K562 (cell line): Measurements from ENCODE around the gene PRR7. TPM values are rescaled to one million over a fixed set of nuclear protein-coding genes. Genes with fewer than 3 reads are reported as not detected.

Source experiments
- BMI1 ChIP-seq: fragments of 150-350 bp; IDR thresholded peaks from 2 replicates; pipeline ENCODE4 v1.6.1; 2014; ENCODE audit warnings: low read length
- IRF1 ChIP-seq: sonication (generic); formaldehyde crosslinking; IDR thresholded peaks from 2 replicates; pipeline ENCODE4 v1.8.0; 2022; ENCODE audit warnings: missing genetic modification reagents, mild to moderate bottlenecking, borderline replicate concordance
- RCOR1 ChIP-seq, 2 experiments: IDR thresholded peaks; 2 replicates each; pipeline ENCODE4 v1.6.1; 2012; ENCODE audit warnings: low read depth in 2 of 2, low read length in 2 of 2, borderline replicate concordance in 1 of 2, improper control_type of control experiment in 1 of 2
- TCF7L2 ChIP-seq: fragments of 150-350 bp; IDR thresholded peaks from 2 replicates; pipeline ENCODE4 v1.6.1; 2016; ENCODE audit warnings: low read depth, mild to moderate bottlenecking, low read length, moderate library complexity
- TEAD1 ChIP-seq, 2 experiments: fragments of 450-650 bp in 1 of 2; sonication (generic) in 1 of 2; formaldehyde crosslinking; IDR thresholded peaks; 2 replicates each; pipeline versions ENCODE4 v1.4.0 to v1.8.0; 2020 to 2022; ENCODE audit warnings: mild to moderate bottlenecking in 2 of 2, missing genetic modification reagents in 1 of 2
- TRIM25 ChIP-seq: fragments of 450-650 bp; IDR thresholded peaks from 2 replicates; pipeline ENCODE4 v1.7.0; 2016; ENCODE audit warnings: borderline replicate concordance
- ZNF41 ChIP-seq: fragments of 250-450 bp; sonication (Bioruptor Pico); conservative IDR thresholded peaks from 2 replicates; pipeline ENCODE4 v1.4.0; 2020; ENCODE audit warnings: mild to moderate bottlenecking
- ZNF436 ChIP-seq: fragments of 250-450, 450-650 bp; sonication (Bioruptor Pico); formaldehyde crosslinking; IDR thresholded peaks from 2 replicates; pipeline ENCODE4 v1.7.0; 2020; ENCODE audit warnings: mild to moderate bottlenecking
- ZNF589 ChIP-seq: fragments of 200-800 bp; sonication (Bioruptor generic); IDR thresholded peaks from 2 replicates; pipeline ENCODE4 v1.6.1; 2016; ENCODE audit warnings: low read depth, missing genetic modification characterization, missing compliant biosample characterization
- ZNF609 ChIP-seq: sonication (generic); formaldehyde crosslinking; IDR thresholded peaks from 2 replicates; pipeline ENCODE4 v1.8.1; 2023; ENCODE audit warnings: missing genetic modification reagents, mild to moderate bottlenecking, borderline replicate concordance
- ZSCAN32 ChIP-seq: fragments of 450-650 bp; formaldehyde crosslinking; IDR thresholded peaks from 2 replicates; pipeline ENCODE4 v1.4.0; 2020; ENCODE audit warnings: mild to moderate bottlenecking, moderate library complexity
- polyA plus RNA-seq, 8 experiments: library from polyadenylated mRNA; depleted of rRNA in 4 of 8; stranded (reverse) in 5 of 8; unstranded in 3 of 8; fragments of >200 nt; fragmentation: Nextera tagmentation in 2 of 8; fragmentation: Illumina TruSeq in 1 of 8; extraction: Ambion mirVana in 2 of 8; extraction: Trizol in 1 of 8; gene quantifications; 2 replicates each; pipeline versions ENCODE4 v1.2.1 to v1.2.3, GENCODE V29; 2011 to 2014; ENCODE audit warnings: inconsistent platforms in 1 of 8, missing spikeins in 1 of 8
- total RNA-seq, 7 experiments: library from RNA; depleted of rRNA in 6 of 7; stranded (reverse); fragments of >200 nt in 6 of 7; fragmentation: Illumina TruSeq in 2 of 7; extraction: Trizol in 2 of 7; gene quantifications; 2 replicates each; pipeline versions ENCODE4 v1.2.1 to v1.2.3, GENCODE V29; 2011 to 2021; ENCODE audit warnings: low replicate concordance in 1 of 7
- TF ChIP-seq, protein P1 (sequence below), 2 experiments: IDR thresholded peaks in 1 of 2; conservative IDR thresholded peaks in 1 of 2; 2 replicates each; pipeline ENCODE4 v1.6.1; 2016; ENCODE audit warnings: low read depth in 2 of 2, mild to moderate bottlenecking in 1 of 2, missing compliant biosample characterization in 1 of 2, missing genetic modification characterization in 1 of 2, moderate library complexity in 1 of 2
- TF ChIP-seq, protein P2 (sequence below): sonication (generic); formaldehyde crosslinking; IDR thresholded peaks from 2 replicates; pipeline ENCODE4 v1.8.0; 2022; ENCODE audit warnings: mild to moderate bottlenecking, missing genetic modification reagents
- TF ChIP-seq, protein P3 (sequence below): IDR thresholded peaks from 2 replicates; pipeline ENCODE4 v1.6.1; 2014; ENCODE audit warnings: antibody characterized with exemption

Gene PRR7
- total and polyA plus RNA-seq, 9 of the 15 experiments (the other 6 are each of a cell fraction or from before 2014, with no cell fraction given), result 0.80 to 11.3 (median 10.4) TPM; not detected in 4

DNA sequence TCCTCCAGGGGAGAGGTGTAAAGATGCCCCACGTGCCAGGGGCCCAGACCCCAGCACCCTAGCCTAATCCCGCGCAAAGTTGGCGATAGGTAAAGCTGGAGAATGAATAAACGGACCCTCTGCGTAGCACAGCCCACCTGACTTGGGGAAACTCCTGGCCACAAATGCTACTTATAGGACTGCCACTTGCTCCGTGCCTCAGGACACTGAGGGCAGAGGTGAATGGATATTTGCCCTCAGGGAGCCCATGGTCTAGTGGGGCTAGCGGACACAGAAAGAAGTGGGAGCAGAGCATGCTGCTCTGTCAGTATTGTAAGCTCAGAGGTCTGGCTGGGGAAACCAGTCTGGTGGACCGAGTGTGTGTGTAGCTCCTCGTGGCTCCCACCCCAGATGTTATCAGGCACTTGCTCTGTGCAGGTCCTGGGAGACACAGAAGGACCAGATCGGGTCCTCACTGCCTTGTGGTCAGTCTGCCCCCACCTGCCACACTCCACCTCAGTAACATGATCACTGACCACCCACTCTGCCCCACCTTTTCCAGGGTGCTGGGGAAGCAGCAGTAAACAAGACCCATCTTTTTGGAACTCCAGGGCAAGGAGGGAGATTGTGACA is 19.3 kb upstream of the PRR7 start (continued):
- no peak for TF ChIP-seq IRF1 (CRISPR knock-in tag)
- TF ChIP-seq BMI1, result no peak
- TF ChIP-seq, protein P1, sequence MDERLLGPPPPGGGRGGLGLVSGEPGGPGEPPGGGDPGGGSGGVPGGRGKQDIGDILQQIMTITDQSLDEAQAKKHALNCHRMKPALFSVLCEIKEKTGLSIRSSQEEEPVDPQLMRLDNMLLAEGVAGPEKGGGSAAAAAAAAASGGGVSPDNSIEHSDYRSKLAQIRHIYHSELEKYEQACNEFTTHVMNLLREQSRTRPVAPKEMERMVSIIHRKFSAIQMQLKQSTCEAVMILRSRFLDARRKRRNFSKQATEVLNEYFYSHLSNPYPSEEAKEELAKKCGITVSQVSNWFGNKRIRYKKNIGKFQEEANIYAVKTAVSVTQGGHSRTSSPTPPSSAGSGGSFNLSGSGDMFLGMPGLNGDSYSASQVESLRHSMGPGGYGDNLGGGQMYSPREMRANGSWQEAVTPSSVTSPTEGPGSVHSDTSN (CRISPR knock-in tag; IDR thresholded peaks at IDR 0.05; ENCODE audit: low read depth), result no peak
- TF ChIP-seq, protein P1 (tag; conservative IDR thresholded peaks at IDR 0.05; ENCODE audit: low read depth), result no peak
- no peak for TF ChIP-seq TCF7L2
- TF ChIP-seq, protein P2, sequence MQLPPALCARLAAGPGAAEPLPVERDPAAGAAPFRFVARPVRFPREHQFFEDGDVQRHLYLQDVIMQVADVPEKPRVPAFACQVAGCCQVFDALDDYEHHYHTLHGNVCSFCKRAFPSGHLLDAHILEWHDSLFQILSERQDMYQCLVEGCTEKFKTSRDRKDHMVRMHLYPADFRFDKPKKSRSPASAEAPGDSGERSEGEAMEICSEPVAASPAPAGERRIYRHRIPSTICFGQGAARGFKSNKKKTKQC (CRISPR knock-in tag), result peak; percentile 66
- no peak for TF ChIP-seq ZSCAN32 (CRISPR knock-in tag)
- TF ChIP-seq ZNF436, result no peak
- TF ChIP-seq, protein P3, sequence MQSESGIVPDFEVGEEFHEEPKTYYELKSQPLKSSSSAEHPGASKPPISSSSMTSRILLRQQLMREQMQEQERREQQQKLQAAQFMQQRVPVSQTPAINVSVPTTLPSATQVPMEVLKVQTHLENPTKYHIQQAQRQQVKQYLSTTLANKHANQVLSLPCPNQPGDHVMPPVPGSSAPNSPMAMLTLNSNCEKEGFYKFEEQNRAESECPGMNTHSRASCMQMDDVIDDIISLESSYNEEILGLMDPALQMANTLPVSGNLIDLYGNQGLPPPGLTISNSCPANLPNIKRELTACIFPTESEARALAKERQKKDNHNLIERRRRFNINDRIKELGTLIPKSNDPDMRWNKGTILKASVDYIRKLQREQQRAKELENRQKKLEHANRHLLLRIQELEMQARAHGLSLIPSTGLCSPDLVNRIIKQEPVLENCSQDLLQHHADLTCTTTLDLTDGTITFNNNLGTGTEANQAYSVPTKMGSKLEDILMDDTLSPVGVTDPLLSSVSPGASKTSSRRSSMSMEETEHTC, result no peak
- TF ChIP-seq ZNF41 (CRISPR knock-in tag), result no peak
- TF ChIP-seq ZNF609, result no peak
- 0 out of 2 replicates have a peak, but pooled peaks have one; percentile 57 for TF ChIP-seq TRIM25
- peak in 1 of 2 experiments; percentile 62; a peak in 1 of 4 replicates for TF ChIP-seq TEAD1 (CRISPR knock-in tag; IDR thresholded peaks at IDR 0.05)
- TF ChIP-seq RCOR1 (IDR thresholded peaks at IDR 0.05; ENCODE audit: borderline replicate concordance in 1 of 2, low read depth in 2 of 2, low read length in 2 of 2), result no peak
- TF ChIP-seq ZNF589 (CRISPR knock-in tag), result no peak
